Omental fat pad (tissue), 4 donors: ENCODE data around the gene RAB4A. TPM values are rescaled to one million over a fixed set of nuclear protein-coding genes. Genes with fewer than 3 reads are reported as not detected.

Source experiments
- ATAC-seq: fragments of 150-250 bp; one replicate; pipeline ENCODE4 v1.9.1; 2016; ENCODE audit warnings: mild to moderate bottlenecking, moderate library complexity; ENCODE audit not compliant: low FRiP score
- DNase-seq: peaks from one replicate; pipeline ENCODE4 v3.0.0-alpha.2; 2019; ENCODE audit warnings: low spot score
- CTCF ChIP-seq, 3 donors: fragments of 450-650 bp; IDR thresholded peaks; one replicate each; pipeline ENCODE4 v1.5.1; 2016 to 2017; ENCODE audit warnings: antibody characterized with exemption in 3 of 3, mild to moderate bottlenecking in 3 of 3, moderate library complexity in 2 of 3
- total RNA-seq, 4 donors: library from RNA; depleted of rRNA; stranded (reverse); fragments of >200 nt; gene quantifications; one replicate each; pipeline ENCODE4 v1.1.0, GENCODE V29; 2016

Gene RAB4A
- total RNA-seq, 4 donors from 2014 or later: 20.5 to 30.9 (median 30.0) TPM

- no peak for TF ChIP-seq CTCF (IDR thresholded peaks at IDR 0.05)
- no peak for DNase-seq
- ATAC-seq: no peak
Measured at GRCh38 chr1:229354226-229354625, 83.3 kb downstream of the RAB4A start.

Other genes starting within 250 kb of the RAB4A start
- gene CCSAP, start 71.9 kb downstream of the RAB4A start, total RNA-seq: 1 to 10 TPM; 2.5 to 6.0 (median 4.4) TPM
- under 1 TPM in 1 of 4 donors, not detected in 3; 0.56 TPM for gene ACTA1, start 163.0 kb downstream of the RAB4A start, total RNA-seq
- 10 to 100 TPM; 18.6 to 40.5 (median 24.6) TPM for gene NUP133, start 237.2 kb downstream of the RAB4A start, total RNA-seq